ENCODE measurements around the gene BCO1.

The BCO1 gene

GRCh38 chr16:81265052-81265451, 26.6 kb downstream of the BCO1 start (continued):
- TF ChIP-seq ZNF391 (tag by site-specific recombination; IDR thresholded peaks at IDR 0.05; ENCODE audit: borderline replicate concordance, low read depth) (no peak), ZNF544 (tag by site-specific recombination; IDR thresholded peaks at IDR 0.05) (no peak), ZNF248 (tag by site-specific recombination; IDR thresholded peaks at IDR 0.05) (0 out of 2 replicates have a peak, but pooled peaks have one; percentile 38), ZNF785 (tag by site-specific recombination; IDR thresholded peaks at IDR 0.05) (no peak), ZFHX2 (tag by site-specific recombination; conservative IDR thresholded peaks at IDR 0.05) (peak; percentile 33), OSR2 (tag by site-specific recombination; IDR thresholded peaks at IDR 0.05) (no peak)

- H3K36me3 ChIP-seq (ENCODE audit: control insufficient read depth in 2 of 2, insufficient read depth in 1 of 2, low read length in 2 of 2), result no peaks in the 10 kb centered on the region
- H3K4me1 ChIP-seq (ENCODE audit: control insufficient read depth, insufficient read depth, low read length), result no peaks in the 10 kb centered on the region
- ChIA-PET CTCF (interaction anchor here (1.0 kb wide), 1 partner anchor 76 kb away, joined by 3 read pairs; no protein-coding TSS in a partner anchor), POLR2A (interaction anchor here (0.9 kb wide), 2 partner anchors 10 to 49 kb away, joined by 3 to 5 read pairs; partner anchors contain the start of gene GAN)
- no peaks in the 10 kb centered on the region for H3K9me3 ChIP-seq (ENCODE audit: control insufficient read depth, insufficient read depth, low read depth, low read length)
- no peak overlapping the region for H3K27ac ChIP-seq (ENCODE audit: extremely low read depth, low read depth, low read length)
- TF ChIP-seq ZNF366 (tag by site-specific recombination; conservative IDR thresholded peaks at IDR 0.05), result peak; percentile 91
- no peak for TF ChIP-seq ZFP69B (tag by site-specific recombination; IDR thresholded peaks at IDR 0.05)
- TF ChIP-seq KLF1 (tag by site-specific recombination; IDR thresholded peaks at IDR 0.05), result peak; percentile 62; the same call in 1 of the 2 replicates
- TF ChIP-seq ZNF404 (tag by site-specific recombination; IDR thresholded peaks at IDR 0.05), result no peak
- TF ChIP-seq ZBTB20 (tag by site-specific recombination; IDR thresholded peaks at IDR 0.05), result 0 out of 2 replicates have a peak, but pooled peaks have one; percentile 13
- peak; percentile 91 for TF ChIP-seq ZFHX2 (tag by site-specific recombination; conservative IDR thresholded peaks at IDR 0.05)
- TF ChIP-seq ZBTB17 (tag by site-specific recombination; IDR thresholded peaks at IDR 0.05), result peak; percentile 93
- 0 out of 2 replicates have a peak, but pooled peaks have one; percentile 15 for TF ChIP-seq ZIC2 (tag by site-specific recombination; IDR thresholded peaks at IDR 0.05)
- TF ChIP-seq ZNF639 (tag by site-specific recombination; IDR thresholded peaks at IDR 0.05), result no peak
- TF ChIP-seq EGR2 (tag by site-specific recombination; IDR thresholded peaks at IDR 0.05; ENCODE audit: low read depth), result peak; percentile 99
- TF ChIP-seq ZBTB10 (tag by site-specific recombination; IDR thresholded peaks at IDR 0.05), result no peak
- peak; percentile 41; the same call in 1 of the 2 replicates for TF ChIP-seq ZNF776 (tag by site-specific recombination; IDR thresholded peaks at IDR 0.05; ENCODE audit: borderline replicate concordance)
- TF ChIP-seq ZNF112 (tag by site-specific recombination; IDR thresholded peaks at IDR 0.05), result 0 out of 2 replicates have a peak, but pooled peaks have one; percentile 30
- no peak for TF ChIP-seq ZNF473 (tag by site-specific recombination; IDR thresholded peaks at IDR 0.05)
- H3K4me3 ChIP-seq (ENCODE audit: low read depth, low read length), result no peak overlapping the region
These were observed 27.4 kb downstream of the BCO1 start for GRCh38 chr16:81265658-81266451.

GRCh38 chr16:81266680-81267095, 28.2 kb downstream of the BCO1 start:
- Histone ChIP-seq H3K27ac (ENCODE audit: extremely low read depth, low read depth, low read length) (no peak overlapping the region), H3K4me1 (ENCODE audit: control insufficient read depth, insufficient read depth, low read length) (no peaks in the 10 kb centered on the region), H3K4me3 (ENCODE audit: low read depth, low read length) (no peak overlapping the region), H3K9me3 (ENCODE audit: control insufficient read depth, insufficient read depth, low read depth, low read length) (no peaks in the 10 kb centered on the region), H3K36me3 (ENCODE audit: control insufficient read depth in 2 of 2, insufficient read depth in 1 of 2, low read length in 2 of 2) (no peaks in the 10 kb centered on the region)
- POLR2A ChIA-PET, result interaction anchor here (0.9 kb wide), 1 partner anchor 48 kb away, joined by 3 read pairs; the partner anchor contains the start of gene GAN
- CTCF ChIA-PET, result interaction anchor here (1.0 kb wide), 1 partner anchor 75 kb away, joined by 3 read pairs; no protein-coding TSS in a partner anchor
- TF ChIP-seq KLF8 (tag by site-specific recombination; IDR thresholded peaks at IDR 0.05), result no peak
- peak; percentile 52; the same call in 1 of the 2 replicates for TF ChIP-seq EGR2 (tag by site-specific recombination; IDR thresholded peaks at IDR 0.05; ENCODE audit: low read depth)
- no peak for TF ChIP-seq ZNF404 (tag by site-specific recombination; IDR thresholded peaks at IDR 0.05)

Measured in HEK293 (cell line).